OCI-M2 (cell line): ENCODE results near the gene GHRH.

ENCODE experiments used
- DNase-seq: peaks from one replicate; lab custom pipeline; 2025; ENCODE audit not compliant: unreplicated experiment; lab: John Stamatoyannopoulos, UW

GHRH gene

GRCh38 chr20:37209193-37209592, 52.4 kb downstream of the GHRH start:
- DNase-seq = no peak

DNA sequence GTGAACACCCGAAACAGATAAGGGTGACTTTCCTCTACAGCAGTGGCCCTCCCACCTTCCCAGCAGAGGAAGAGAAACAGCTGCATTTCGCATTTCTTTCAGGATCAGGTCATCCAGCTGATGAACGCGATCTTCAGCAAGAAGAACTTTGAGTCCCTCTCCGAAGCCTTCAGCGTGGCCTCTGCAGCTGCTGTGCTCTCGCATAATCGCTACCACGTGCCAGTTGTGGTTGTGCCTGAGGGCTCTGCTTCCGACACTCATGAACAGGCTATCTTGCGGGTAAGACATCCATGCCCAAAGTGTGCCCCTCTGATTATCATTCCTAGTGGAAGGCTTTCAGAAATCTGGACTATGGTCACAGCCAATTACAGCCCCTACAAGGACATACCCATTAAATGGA, 54.4 kb downstream of the GHRH start:
- no peak for DNase-seq

- DNase-seq = no peak
These were observed 55.8 kb downstream of the GHRH start for GRCh38 chr20:37205794-37206193.

GRCh38 chr20:37205130-37205529, 56.5 kb downstream of the GHRH start:
- no peak for DNase-seq

GRCh38 chr20:37204056-37204455, 57.6 kb downstream of the GHRH start:
- no peak for DNase-seq

- DNase-seq = no peak
These were observed 59.2 kb downstream of the GHRH start for GRCh38 chr20:37202267-37202943.

DNA sequence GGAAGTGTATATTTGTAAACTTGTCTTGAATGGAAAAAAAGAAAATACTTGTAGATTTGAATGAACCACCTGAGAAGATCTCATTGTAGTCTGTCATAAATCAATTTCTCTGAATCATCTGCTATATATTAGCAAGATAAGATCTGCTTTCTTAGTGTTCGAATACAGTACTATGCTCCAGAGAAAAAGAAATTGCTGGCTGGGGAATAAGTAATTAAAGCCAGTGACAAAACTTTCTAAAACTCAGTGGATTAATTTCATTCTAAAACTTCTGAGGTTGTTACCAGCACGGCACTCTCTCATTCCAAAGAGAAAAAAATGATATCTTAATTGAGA, 59.8 kb downstream of the GHRH start:
- DNase-seq = no peak
